Tibial nerve (tissue), 4 donors: ENCODE results near the gene ADGRG2.

ENCODE experiments used
- CTCF ChIP-seq, 5 experiments: fragments of 200-600 bp in 3 of 5; fragments of 450-650 bp in 2 of 5; sonication (generic) in 3 of 5; IDR thresholded peaks; one replicate each; pipeline ENCODE4 v1.5.1; 2016 to 2019; ENCODE audit warnings: antibody characterized with exemption in 5 of 5, mild to moderate bottlenecking in 3 of 5, moderate library complexity in 2 of 5
- EP300 ChIP-seq, 2 donors: sonication (generic); formaldehyde crosslinking; IDR thresholded peaks; one replicate each; pipeline ENCODE4 v1.6.1; 2017; ENCODE audit warnings: antibody characterized with exemption in 2 of 2, mild to moderate bottlenecking in 1 of 2
- POLR2A ChIP-seq, 2 donors: fragments of 450-650 bp; IDR thresholded peaks; one replicate each; pipeline ENCODE4 v1.6.1; 2017; ENCODE audit warnings: antibody characterized with exemption in 2 of 2, mild to moderate bottlenecking in 2 of 2, moderate library complexity in 2 of 2

GRCh38 chrX:18951032-18951431 is 171.2 kb downstream of the ADGRG2 start:
- no peak for TF ChIP-seq EP300 (IDR thresholded peaks at IDR 0.05)
- no peak for TF ChIP-seq CTCF (IDR thresholded peaks at IDR 0.05)
- TF ChIP-seq POLR2A (IDR thresholded peaks at IDR 0.05) = no peak
